Body of pancreas (tissue), 4 donors: ENCODE data around the gene HOXB8. TPM values are rescaled to one million over a fixed set of nuclear protein-coding genes. Genes with fewer than 3 reads are reported as not detected.

Source experiments
- ATAC-seq: fragments of 150-250 bp; one replicate; pipeline ENCODE4 v1.9.1; 2016
- DNase-seq, 4 donors: peaks; one replicate each; pipeline ENCODE4 v3.0.0-alpha.2; 2019
- H3K27ac ChIP-seq, 4 donors: fragments of 200-600 bp; sonication (generic); 1 replicate in 3 of 4; 2 replicates in 1 of 4; pipeline versions ENCODE4 v1.5.1 to v1.6.1; 2016 to 2019; ENCODE audit warnings: mild to moderate bottlenecking in 1 of 4, mixed read lengths in 1 of 4, moderate library complexity in 1 of 4
- H3K27me3 ChIP-seq, 2 donors: fragments of 200-600 bp; sonication (generic); one replicate each; pipeline ENCODE4 v1.6.0; 2016; ENCODE audit warnings: mild to moderate bottlenecking in 1 of 2
- H3K36me3 ChIP-seq, 2 donors: fragments of 200-600 bp; sonication (generic); replicated peaks in 1 of 2; 2 replicates each; pipeline ENCODE4 v1.5.1; 2016; ENCODE audit warnings: low read depth in 2 of 2; ENCODE audit not compliant: insufficient read depth in 1 of 2
- H3K4me1 ChIP-seq: fragments of 200-600 bp; sonication (generic); one replicate; pipeline ENCODE4 v1.6.0; 2016
- H3K4me3 ChIP-seq, 2 donors: fragments of 200-600 bp; sonication (generic); 1 replicate in 1 of 2; 2 replicates in 1 of 2; pipeline ENCODE4 v1.5.1; 2016 to 2019
- H3K9me3 ChIP-seq, 3 donors: fragments of 200-600 bp; sonication (generic); 1 replicate in 2 of 3; 2 replicates in 1 of 3; pipeline ENCODE4 v1.5.1; 2016
- CTCF ChIP-seq, 7 experiments: fragments of 450-650 bp in 4 of 7; fragments of 200-600 bp in 3 of 7; sonication (generic) in 3 of 7; IDR thresholded peaks; one replicate each; pipeline ENCODE4 v1.5.1; 2016 to 2019; ENCODE audit warnings: antibody characterized with exemption in 7 of 7
- POLR2A ChIP-seq, 3 donors: fragments of 450-650 bp; IDR thresholded peaks; one replicate each; pipeline ENCODE4 v1.6.1; 2016; ENCODE audit warnings: antibody characterized with exemption in 3 of 3, mild to moderate bottlenecking in 2 of 3
- WGBS, 2 donors: methylation state at CpG; one replicate each; pipeline ENCODE4 v1.1.5; 2017; 5-methylcytosine and 5-hydroxymethylcytosine counted together
- intact Hi-C: fragments of 100-400 bp; cut with DNase I; formaldehyde crosslinking; loops from one replicate; pipeline ENCODE4 v1.15.1; 2023
- total RNA-seq, 2 donors: library from RNA; depleted of rRNA; stranded (reverse); fragments of >200 nt; gene quantifications; one replicate each; pipeline ENCODE4 v1.1.0, GENCODE V29; 2016

HOXB8 gene
- total RNA-seq, 2 donors from 2014 or later: not detected

- H3K9me3 ChIP-seq: no peaks in the 10 kb centered on the region
- H3K27ac ChIP-seq: no peak overlapping the region
- H3K36me3 ChIP-seq: no peaks in the 10 kb centered on the region
- TF ChIP-seq POLR2A (IDR thresholded peaks at IDR 0.05) (no peak), CTCF (IDR thresholded peaks at IDR 0.05) (no peak)
- no peak overlapping the region for H3K4me3 ChIP-seq
- no peak for ATAC-seq
- DNase-seq: no peak
- intact Hi-C loops: no loop called here
- H3K27me3 ChIP-seq: peaks cover 0 to 39% of the 10 kb centered on the region in 2 donors
- 26 to 42% methylated on average over 2 of the region's 2 CpGs for WGBS, 2 donors
- peaks cover 19% of the 10 kb centered on the region for H3K4me1 ChIP-seq
Measured at GRCh38 chr17:48588074-48588415, 27.0 kb downstream of the HOXB8 start.

- WGBS, 2 donors: 39 to 44% methylated on average over 5 of the region's 5 CpGs
- no peak for ATAC-seq
- intact Hi-C loops: no loop called here
- Histone ChIP-seq H3K27me3 (peaks cover 0 to 39% of the 10 kb centered on the region in 2 donors), H3K9me3 (no peaks in the 10 kb centered on the region), H3K27ac (no peak overlapping the region), H3K36me3 (no peaks in the 10 kb centered on the region), H3K4me3 (no peak overlapping the region), H3K4me1 (peaks cover 15% of the 10 kb centered on the region)
- no peak for DNase-seq
- TF ChIP-seq CTCF (IDR thresholded peaks at IDR 0.05) (no peak), POLR2A (IDR thresholded peaks at IDR 0.05) (no peak)
Measured at GRCh38 chr17:48587276-48588073, 27.6 kb downstream of the HOXB8 start.

DNA sequence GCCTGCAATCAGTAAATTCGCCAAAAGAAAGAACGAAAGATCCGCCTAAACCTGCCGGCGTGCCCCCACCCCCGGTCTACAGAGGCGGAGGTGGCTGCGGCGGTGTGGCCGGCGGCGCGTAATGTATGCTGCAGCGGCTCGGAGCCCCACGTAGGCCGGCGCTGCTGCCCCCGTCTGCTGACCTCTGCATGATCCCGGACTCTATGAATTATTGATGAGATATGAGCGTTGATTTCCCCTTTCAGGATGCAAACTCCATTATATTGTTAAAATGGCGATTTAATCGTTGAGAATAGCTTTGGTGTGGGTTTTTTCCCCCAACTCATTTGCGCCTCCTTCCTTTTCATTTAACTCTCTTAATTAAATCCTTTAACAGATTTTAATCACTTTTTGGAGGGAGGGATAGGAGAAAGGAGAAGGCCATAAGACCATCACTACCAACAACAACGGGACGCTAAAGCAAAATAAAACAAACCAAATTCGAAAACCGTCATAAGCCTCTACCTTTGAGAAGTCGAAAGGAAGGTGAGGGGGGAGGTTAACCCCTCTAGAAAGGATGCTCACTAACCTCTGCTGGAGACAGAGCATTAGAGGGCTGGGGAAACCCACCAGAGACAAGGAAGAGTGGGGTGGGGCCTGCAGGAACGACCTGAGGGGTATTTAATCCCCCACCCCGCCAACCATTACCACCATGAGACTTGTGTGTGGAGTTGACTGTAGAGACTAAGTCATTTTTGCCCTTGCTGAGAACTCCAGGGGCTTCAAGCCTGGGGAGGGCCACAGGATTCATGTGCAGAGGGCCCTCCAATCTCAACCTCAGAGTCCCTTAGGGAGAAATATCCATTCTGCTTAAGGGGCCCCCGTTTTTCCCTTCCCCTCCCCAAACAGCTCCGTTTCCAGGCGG is 28.5 kb downstream of the HOXB8 start:
- Histone ChIP-seq H3K27ac (peak overlapping the region in 3 of 4 donors; percentile 35 to 60 (median 58)), H3K9me3 (no peaks in the 10 kb centered on the region), H3K4me3 (no peak overlapping the region), H3K27me3 (peaks cover 0 to 42% of the 10 kb centered on the region in 2 donors), H3K36me3 (no peaks in the 10 kb centered on the region), H3K4me1 (peaks cover 23% of the 10 kb centered on the region)
- TF ChIP-seq POLR2A (IDR thresholded peaks at IDR 0.05) (no peak), CTCF (IDR thresholded peaks at IDR 0.05) (no peak)
- DNase-seq: no peak
- WGBS, 2 donors: 12 to 19% methylated on average over 34 of the region's 34 CpGs
- ATAC-seq: no peak
- intact Hi-C loops: no loop called here

GRCh38 chr17:48584223-48584741 is 30.8 kb downstream of the HOXB8 start:
- Histone ChIP-seq H3K9me3 (no peaks in the 10 kb centered on the region), H3K27me3 (peaks cover 0 to 60% of the 10 kb centered on the region in 2 donors), H3K27ac (no peak overlapping the region), H3K36me3 (no peaks in the 10 kb centered on the region), H3K4me1 (peaks cover 25% of the 10 kb centered on the region), H3K4me3 (no peak overlapping the region)
- intact Hi-C loops: no loop called here
- 14 to 25% methylated on average over 2 of the region's 2 CpGs for WGBS, 2 donors
- TF ChIP-seq POLR2A (IDR thresholded peaks at IDR 0.05): no peak
- TF ChIP-seq CTCF (IDR thresholded peaks at IDR 0.05): no peak
- no peak for ATAC-seq
- DNase-seq: no peak
